HG02759 (cell line): ENCODE results near the gene NEURL1.
"Not testable (repeated sequence)": the region's sequence is repeated elsewhere in the genome, so short reads cannot be mapped to it uniquely, and the experiment has no call there.

ENCODE experiments used
- ATAC-seq: cut with Tn5 transposase; IDR thresholded peaks from one replicate; pipeline ENCODE4 v1.9.1; 2021; ENCODE audit warnings: mild to moderate bottlenecking, moderate library complexity; ENCODE audit not compliant: unreplicated experiment

NEURL1 gene

DNA sequence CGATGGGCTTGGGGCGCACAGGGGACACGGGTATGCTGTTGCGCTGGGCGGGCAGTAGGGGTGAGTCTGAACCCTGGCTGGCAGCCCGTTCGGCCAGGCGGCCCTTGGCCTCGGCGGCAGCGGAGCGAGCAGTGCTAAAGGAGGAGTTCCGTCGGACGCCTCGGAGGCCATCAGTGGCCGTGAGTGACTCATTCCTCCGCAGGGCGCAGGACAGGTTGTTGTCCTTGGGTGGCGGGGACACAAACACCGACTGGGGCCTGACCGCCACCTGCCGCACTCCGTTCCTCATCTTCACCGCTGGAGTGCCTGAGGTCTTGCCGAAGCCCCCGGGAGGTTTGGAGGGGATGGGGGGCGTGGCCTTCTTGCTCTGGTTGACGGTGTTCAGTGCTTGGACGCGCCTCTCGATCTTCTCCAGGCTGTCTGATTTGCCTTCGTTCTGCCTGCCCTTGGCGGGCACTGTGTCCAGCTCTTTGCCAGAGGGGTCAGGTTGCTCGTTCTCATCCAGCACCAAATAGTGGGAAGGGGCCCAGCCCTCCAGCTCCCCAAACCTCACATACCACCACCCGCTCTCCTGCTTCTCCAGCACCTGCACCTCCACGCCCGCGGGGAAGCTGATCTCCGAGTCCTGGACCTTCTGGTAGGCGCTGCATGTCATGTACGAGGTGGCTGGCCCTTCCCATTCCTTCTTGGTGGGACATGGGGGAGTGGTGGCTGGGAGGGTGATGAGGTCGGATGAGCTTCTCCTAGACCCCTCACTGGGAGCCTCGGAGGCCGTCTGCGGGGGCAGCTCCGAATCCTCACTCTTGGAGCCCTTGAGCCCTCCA lies 108.7 kb downstream of the NEURL1 start:
- no peak for ATAC-seq

GRCh38 chr10:103602852-103603155 lies 109.3 kb downstream of the NEURL1 start:
- ATAC-seq: no peak

GRCh38 chr10:103603382-103603781 lies 109.9 kb downstream of the NEURL1 start:
- no peak for ATAC-seq

DNA sequence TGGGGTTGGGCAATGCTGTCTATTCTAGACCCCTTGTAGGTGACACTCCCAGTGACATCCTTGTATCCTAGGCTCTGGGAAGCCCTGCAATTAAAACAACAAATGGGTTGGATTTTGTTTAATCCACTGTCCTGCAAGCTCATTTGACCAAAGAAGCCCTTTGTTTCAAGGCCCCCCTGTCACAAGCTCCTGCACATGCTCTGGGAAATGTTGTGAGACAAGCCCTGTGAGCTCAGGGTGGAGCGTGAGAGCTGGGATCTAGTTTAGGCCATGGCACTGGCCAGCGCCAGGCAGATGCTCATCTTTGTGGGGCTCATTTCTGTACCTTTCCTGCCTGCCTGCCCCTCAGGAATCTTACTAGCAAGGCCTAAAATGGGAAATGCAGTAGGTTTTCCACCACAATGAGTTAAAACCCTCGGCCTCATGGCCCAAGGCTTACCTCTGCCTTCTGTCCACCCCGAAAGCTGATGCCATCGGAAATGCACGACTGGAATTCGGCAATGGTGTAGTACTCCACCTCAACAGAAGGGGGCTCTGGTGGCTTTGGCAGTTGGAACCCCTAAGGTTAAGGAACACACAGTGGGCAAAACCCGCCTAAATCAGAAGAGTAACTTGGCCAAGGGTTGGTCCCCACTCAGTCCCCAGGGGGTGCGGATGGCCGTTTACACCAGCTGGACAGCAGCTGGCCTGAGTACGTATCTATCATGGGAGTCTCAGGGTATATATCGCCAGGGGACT lies 112.0 kb downstream of the NEURL1 start:
- no peak for ATAC-seq

DNA sequence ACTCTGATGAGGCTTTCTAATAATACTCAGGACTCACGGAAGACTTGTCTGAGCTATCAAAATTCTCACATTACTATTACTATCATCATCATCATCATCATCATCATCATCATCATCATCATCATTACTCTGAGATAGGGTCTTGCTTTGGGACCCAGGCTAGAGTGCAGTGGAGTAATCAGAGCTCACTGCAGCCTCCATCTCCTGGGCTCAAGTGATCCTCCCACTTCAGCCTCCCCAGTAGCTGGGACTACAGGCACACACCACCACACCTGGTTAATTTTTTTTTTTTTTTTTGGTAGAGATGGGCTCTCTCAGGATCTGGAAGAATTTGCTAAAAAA lies 112.6 kb downstream of the NEURL1 start:
- not testable (repeated sequence) for ATAC-seq

- ATAC-seq: not testable (repeated sequence)
These were observed 113.5 kb downstream of the NEURL1 start for GRCh38 chr10:103607051-103607450.

GRCh38 chr10:103608056-103608455 lies 114.6 kb downstream of the NEURL1 start:
- not testable (repeated sequence) for ATAC-seq

- no peak for ATAC-seq
These were observed 116.0 kb downstream of the NEURL1 start for GRCh38 chr10:103609231-103610082.

DNA sequence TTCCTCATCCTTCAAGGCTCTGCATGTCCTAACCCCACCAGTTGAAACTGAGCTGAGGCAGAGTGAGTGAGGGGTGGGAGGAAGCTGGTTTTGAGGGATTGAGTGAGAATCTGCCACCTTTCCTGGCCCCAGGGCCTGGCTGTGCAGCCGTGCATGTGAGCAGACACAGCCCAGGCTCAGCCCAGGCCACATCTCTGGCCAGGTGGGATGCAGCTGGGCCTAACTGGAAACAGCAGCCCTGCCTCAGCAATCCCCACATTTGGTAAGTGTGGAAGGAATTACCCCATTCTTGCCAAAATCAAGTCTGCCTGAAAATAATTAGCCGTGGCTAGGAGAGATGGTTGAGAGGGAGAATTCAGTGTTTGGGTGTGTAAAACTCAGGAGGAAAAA lies 116.6 kb downstream of the NEURL1 start:
- ATAC-seq: no peak

DNA sequence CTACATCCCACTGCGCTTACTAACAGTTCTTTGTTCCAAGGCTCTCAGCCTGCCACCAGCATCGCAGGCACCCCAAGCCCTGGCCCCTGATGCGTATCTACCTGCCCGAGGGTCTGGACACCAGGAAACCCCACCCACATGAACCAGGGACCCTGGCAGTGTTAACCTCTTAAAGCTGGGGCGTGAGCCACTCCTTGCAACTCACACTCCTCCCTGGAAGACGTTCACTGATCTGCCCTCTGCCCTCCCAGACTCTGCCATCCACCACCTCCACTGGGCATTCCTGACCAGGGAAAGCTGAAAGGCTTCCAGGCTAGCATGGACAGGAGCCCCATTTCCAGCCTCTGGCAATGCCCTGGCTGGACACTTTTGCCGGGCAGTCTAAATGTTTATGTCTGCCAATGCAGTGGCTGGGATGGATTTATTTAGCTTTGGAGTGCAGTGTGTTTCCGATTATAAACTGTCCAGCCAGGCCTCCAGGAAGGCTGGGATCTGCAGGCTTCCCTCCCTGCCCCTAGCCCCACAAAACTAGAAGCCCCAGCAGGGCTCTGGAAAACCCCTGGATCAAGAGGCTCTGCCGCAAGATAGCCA lies 117.5 kb downstream of the NEURL1 start:
- no peak for ATAC-seq

- ATAC-seq: no peak
These were observed 119.2 kb downstream of the NEURL1 start for GRCh38 chr10:103612462-103613365.

DNA sequence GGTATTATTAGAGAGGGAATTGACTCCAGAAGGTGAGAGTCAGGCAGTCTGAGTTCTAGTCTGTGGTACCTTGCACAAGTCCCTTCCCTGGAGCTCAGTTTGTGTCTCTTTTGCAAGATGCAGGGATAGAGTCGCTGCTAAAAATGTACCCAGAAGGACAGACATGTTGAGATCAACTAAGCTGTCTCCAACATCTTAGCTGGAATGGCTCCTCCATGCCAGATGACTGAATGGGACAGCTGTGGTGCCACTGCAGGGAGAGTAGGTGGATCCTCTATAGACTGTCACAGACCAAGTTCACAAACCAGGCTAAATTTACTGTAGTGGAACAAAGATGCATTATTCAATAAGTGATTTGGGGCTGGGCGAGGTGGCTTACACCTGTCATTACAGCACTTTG lies 120.1 kb downstream of the NEURL1 start:
- no peak for ATAC-seq

GRCh38 chr10:103614306-103615158 lies 121.0 kb downstream of the NEURL1 start:
- no peak for ATAC-seq

DNA sequence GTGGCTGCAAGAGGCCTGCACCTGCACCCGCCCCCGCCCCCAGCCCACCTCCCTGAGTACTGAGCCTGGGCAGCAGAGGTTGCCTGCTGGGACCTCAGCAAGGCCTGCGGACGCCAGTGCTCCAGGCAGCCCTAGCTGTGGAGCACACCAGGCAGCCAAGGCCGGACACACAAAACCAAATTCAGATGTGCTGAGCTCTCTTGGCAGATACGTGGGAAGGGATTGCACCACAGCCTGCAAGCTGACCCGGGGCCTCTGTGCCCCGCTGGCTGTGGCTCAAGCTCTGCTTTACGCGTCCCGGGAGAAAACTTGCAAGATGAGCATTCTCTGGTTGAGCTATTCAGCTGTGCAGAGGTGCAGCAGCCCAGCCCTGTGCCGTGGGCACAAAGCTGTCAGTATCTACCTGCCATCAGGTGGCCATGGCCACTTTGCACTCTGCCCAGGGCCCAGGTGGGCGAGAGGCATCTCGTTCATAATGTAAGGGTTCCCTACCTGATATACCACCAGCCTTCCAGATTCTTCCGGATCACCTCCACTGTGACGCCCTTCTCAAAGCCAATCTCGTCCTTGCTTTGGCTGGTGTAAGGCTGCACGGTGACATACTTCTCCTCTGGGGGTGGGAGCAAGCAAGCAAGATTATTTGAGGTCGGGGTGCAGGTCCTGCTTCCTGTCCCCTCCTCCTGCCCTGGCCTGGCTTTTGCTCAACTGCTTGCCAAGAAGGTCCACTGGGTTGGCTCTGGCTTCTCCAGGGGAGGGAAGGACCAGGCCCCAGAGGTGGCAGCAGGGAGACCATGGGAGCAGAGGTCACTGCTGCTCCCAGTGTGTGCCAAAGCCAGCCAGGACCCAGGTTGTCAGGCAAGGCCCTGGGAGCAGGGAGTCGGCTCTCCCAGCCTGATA lies 123.4 kb downstream of the NEURL1 start:
- no peak for ATAC-seq

- no peak for ATAC-seq
These were observed 124.3 kb downstream of the NEURL1 start for GRCh38 chr10:103617602-103618385.

GRCh38 chr10:103618575-103619423 lies 125.3 kb downstream of the NEURL1 start:
- ATAC-seq: no peak
